ENCODE data around the gene NPHP1. TPM values are rescaled to one million over a fixed set of nuclear protein-coding genes. Genes with fewer than 3 reads are reported as not detected.
"Not testable (repeated sequence)": the region's sequence is repeated elsewhere in the genome, so short reads cannot be mapped to it uniquely, and the experiment has no call there.

NPHP1 gene
- total and polyA plus RNA-seq, 2 of the 8 experiments (the other 6 are each of a cell fraction or from before 2014, with no cell fraction given), result 1.4 to 2.8 TPM

GRCh38 chr2:110075896-110076295, 128.9 kb downstream of the NPHP1 start:
- H3K4me2 ChIP-seq (ENCODE audit: insufficient read depth in 1 of 2, low read depth in 2 of 2, low read length in 2 of 2); H3K23me2 ChIP-seq (ENCODE audit: low read depth, low read length); H2AK5ac ChIP-seq (ENCODE audit: low read depth, low read length); H2BK5ac ChIP-seq (ENCODE audit: low read depth, low read length); H4K20me1 ChIP-seq (replicated peaks in 1 of 2; ENCODE audit: control insufficient read depth in 1 of 2, insufficient read depth in 2 of 2, low read length in 2 of 2); H3K14ac ChIP-seq (ENCODE audit: insufficient read length); H3K9ac ChIP-seq (replicated peaks in 1 of 4; ENCODE audit: extremely low read depth in 1 of 4, low read depth in 3 of 4, low read length in 3 of 4); POLR2A ChIA-PET (ENCODE audit: partially characterized antibody); H2BK20ac ChIP-seq (ENCODE audit: low read length); H3K56ac ChIP-seq (replicated peaks; ENCODE audit: insufficient read length, low read depth, low read length); H3K79me1 ChIP-seq (ENCODE audit: low read depth, low read length); H4K5ac ChIP-seq (ENCODE audit: insufficient read length, low read depth, low read length); CTCF ChIA-PET (ENCODE audit: partially characterized antibody); DNase-seq (ENCODE audit: low read depth in 1 of 2, low spot score in 2 of 2); H3K27me3 ChIP-seq (replicated peaks in 1 of 4; ENCODE audit: control insufficient read depth in 3 of 4, extremely low read depth in 1 of 4, insufficient read depth in 3 of 4, low read length in 3 of 4); H4K91ac ChIP-seq (replicated peaks; ENCODE audit: insufficient read length, low read length); H3K4ac ChIP-seq (replicated peaks; ENCODE audit: insufficient read length, low read depth, low read length); H3K4me3 ChIP-seq (ENCODE audit: extremely low read depth in 1 of 4, insufficient read depth in 2 of 4, low read depth in 3 of 4, low read length in 4 of 4); H4K8ac ChIP-seq (ENCODE audit: extremely low read depth, insufficient read depth, low read length); H2BK120ac ChIP-seq (replicated peaks; ENCODE audit: low read depth, low read length); H2BK12ac ChIP-seq (ENCODE audit: low read depth, low read length); H2BK15ac ChIP-seq (ENCODE audit: low read length); H3K18ac ChIP-seq (ENCODE audit: extremely low read depth, low read length); H3K36me3 ChIP-seq (ENCODE audit: control insufficient read depth in 2 of 4, insufficient read depth in 4 of 4, low read length in 3 of 4); H3K4me1 ChIP-seq (replicated peaks in 1 of 4; ENCODE audit: control insufficient read depth in 3 of 4, insufficient read depth in 4 of 4, low read length in 3 of 4); H2AFZ ChIP-seq (ENCODE audit: low read length); H3K79me2 ChIP-seq (ENCODE audit: control insufficient read depth in 1 of 2, insufficient read depth in 2 of 2, low read length in 2 of 2); H3K23ac ChIP-seq (ENCODE audit: insufficient read length); H3K9me3 ChIP-seq (ENCODE audit: insufficient read depth in 2 of 2, low read depth in 1 of 2, low read length in 1 of 2); H3K27ac ChIP-seq (ENCODE audit: low read depth, low read length); FAIRE-seq: not testable (repeated sequence)
- 100% methylated on average over 1 of the region's 4 CpGs; no CpG with 5 or more reads in 1 of the 2 experiments for WGBS, 2 experiments (ENCODE audit: extremely low coverage in 1 of 2, insufficient coverage in 1 of 2, insufficient read length in 1 of 2, insufficient replicate concordance in 2 of 2, low coverage in 1 of 2, low lambda C conversion rate in 2 of 2, missing lambda C conversion rate in 1 of 2)

Small RNA genes lying within 50 kb of the gene (microRNA-seq; reads per million reads assigned to microRNA genes)
- 0 reads per million in 2 experiments for gene MIR4436B1 (ENCODE audit: borderline microRNAs expressed in 2 of 2, borderline number of aligned reads in 2 of 2, borderline replicate concordance in 1 of 2)

Small RNA genes lying within 50 kb of the gene (small RNA-seq; reads per million reads assigned to genes)
- not detected for gene MIR4436B1 (ENCODE audit: insufficient read depth)

Other genes starting within 250 kb of the NPHP1 start
- 3.6 and 3.9 TPM in 2 replicates for gene MALL, start 89.2 kb downstream of the NPHP1 start, total RNA-seq (2021; fragmentation: NEBNext Ultra II Directional; extraction: Animal tissue kit (Norgen Biotek cat#: 25700))
- 7.9 and 8.0 TPM in 2 replicates for gene MALL, start 89.2 kb downstream of the NPHP1 start, polyA plus RNA-seq (2011; rRNA removed)
- 38.6 and 46.8 TPM in 2 replicates for gene MTLN, start 7.5 kb upstream of the NPHP1 start, total RNA-seq (2021; fragmentation: NEBNext Ultra II Directional; extraction: Animal tissue kit (Norgen Biotek cat#: 25700))
- 104 and 120 TPM in 2 replicates for gene MTLN, start 7.5 kb upstream of the NPHP1 start, polyA plus RNA-seq (2011; rRNA removed)